ENCODE measurements around the gene SCAF4. TPM values are rescaled to one million over a fixed set of nuclear protein-coding genes. Genes with fewer than 3 reads are reported as not detected.

SCAF4 gene
- total and polyA plus RNA-seq, 2 of the 8 experiments (the other 6 are each of a cell fraction or from before 2014, with no cell fraction given): 28.9 to 55.1 TPM

GRCh38 chr21:31623664-31624063 is 108.3 kb downstream of the SCAF4 start:
- H3K36me3 ChIP-seq (ENCODE audit: control insufficient read depth in 2 of 4, insufficient read depth in 4 of 4, low read length in 3 of 4): no peaks in the 10 kb centered on the region
- no peak overlapping the region for H4K8ac ChIP-seq (ENCODE audit: extremely low read depth, insufficient read depth, low read length)
- H3K9me3 ChIP-seq (ENCODE audit: insufficient read depth in 2 of 2, low read depth in 1 of 2, low read length in 1 of 2): no peaks in the 10 kb centered on the region; a peak in 1 of 4 replicates
- 0 out of 2 replicates have a peak overlapping the region, but pooled peaks have one; percentile 42 for H2AFZ ChIP-seq (ENCODE audit: low read length)
- no peak overlapping the region for H3K18ac ChIP-seq (ENCODE audit: extremely low read depth, low read length)
- no peak overlapping the region for H2BK5ac ChIP-seq (ENCODE audit: low read depth, low read length)
- POLR2A ChIA-PET (ENCODE audit: partially characterized antibody): interaction anchor here (0.9 kb wide), 1 partner anchor 21 kb away, joined by 3 read pairs; no protein-coding TSS in a partner anchor
- FAIRE-seq: peak; percentile 62
- H2BK20ac ChIP-seq (ENCODE audit: low read length): no peak overlapping the region
- 74% methylated on average over 6 of the region's 6 CpGs; no CpG with 5 or more reads in 1 of the 2 experiments for WGBS, 2 experiments (ENCODE audit: extremely low coverage in 1 of 2, insufficient coverage in 1 of 2, insufficient read length in 1 of 2, insufficient replicate concordance in 2 of 2, low coverage in 1 of 2, low lambda C conversion rate in 2 of 2, missing lambda C conversion rate in 1 of 2)
- H2BK120ac ChIP-seq (replicated peaks; ENCODE audit: low read depth, low read length): no peak overlapping the region
- CTCF ChIA-PET (ENCODE audit: partially characterized antibody): interaction anchor here (0.6 to 2.4 kb wide), 25 partner anchors 9 to 524 kb away, joined by 3 to 14 read pairs (median 4); no protein-coding TSS in a partner anchor
- no peaks in the 10 kb centered on the region for H3K79me2 ChIP-seq (ENCODE audit: control insufficient read depth in 1 of 2, insufficient read depth in 2 of 2, low read length in 2 of 2)
- no peak overlapping the region for H3K23ac ChIP-seq (ENCODE audit: insufficient read length)
- H3K79me1 ChIP-seq (ENCODE audit: low read depth, low read length): no peaks in the 10 kb centered on the region
- no peak overlapping the region for H4K5ac ChIP-seq (ENCODE audit: insufficient read length, low read depth, low read length)
- no peak overlapping the region for H3K4ac ChIP-seq (replicated peaks; ENCODE audit: insufficient read length, low read depth, low read length)
- H2BK15ac ChIP-seq (ENCODE audit: low read length): no peak overlapping the region
- H3K14ac ChIP-seq (ENCODE audit: insufficient read length): no peak overlapping the region
- H3K27me3 ChIP-seq (replicated peaks in 1 of 4; ENCODE audit: control insufficient read depth in 3 of 4, extremely low read depth in 1 of 4, insufficient read depth in 3 of 4, low read length in 3 of 4): no peaks in the 10 kb centered on the region
- H4K20me1 ChIP-seq (replicated peaks in 1 of 2; ENCODE audit: control insufficient read depth in 1 of 2, insufficient read depth in 2 of 2, low read length in 2 of 2): no peaks in the 10 kb centered on the region
- H4K91ac ChIP-seq (replicated peaks; ENCODE audit: insufficient read length, low read length): no peak overlapping the region
- no peak for TF ChIP-seq MAX (IDR thresholded peaks at IDR 0.05)
- peak; percentile 33 to 58 for TF ChIP-seq RAD21 (IDR thresholded peaks at IDR 0.05 in 1 of 2, conservative IDR thresholded peaks at IDR 0.05 in 1 of 2; ENCODE audit: low read depth in 2 of 2, low read length in 2 of 2)
- peak; percentile 10 to 40 (median 31) for TF ChIP-seq CTCF (IDR thresholded peaks at IDR 0.05; ENCODE audit: control extremely low read depth in 1 of 3, insufficient read depth in 1 of 3, low read depth in 1 of 3, low read length in 3 of 3)
- no peak overlapping the region for H3K4me3 ChIP-seq (ENCODE audit: extremely low read depth in 1 of 4, insufficient read depth in 2 of 4, low read depth in 3 of 4, low read length in 4 of 4)
- no peaks in the 10 kb centered on the region for H3K23me2 ChIP-seq (ENCODE audit: low read depth, low read length)
- no peak overlapping the region for H3K56ac ChIP-seq (replicated peaks; ENCODE audit: insufficient read length, low read depth, low read length)
- H3K4me1 ChIP-seq (replicated peaks in 1 of 4; ENCODE audit: control insufficient read depth in 3 of 4, insufficient read depth in 4 of 4, low read length in 3 of 4): no peaks in the 10 kb centered on the region
- H2AK5ac ChIP-seq (ENCODE audit: low read depth, low read length): no peak overlapping the region
- H3K27ac ChIP-seq (ENCODE audit: low read depth, low read length): no peak overlapping the region
- H3K4me2 ChIP-seq (ENCODE audit: insufficient read depth in 1 of 2, low read depth in 2 of 2, low read length in 2 of 2): no peak overlapping the region
- H3K9ac ChIP-seq (replicated peaks in 1 of 4; ENCODE audit: extremely low read depth in 1 of 4, low read depth in 3 of 4, low read length in 3 of 4): no peak overlapping the region
- H2BK12ac ChIP-seq (ENCODE audit: low read depth, low read length): no peak overlapping the region
- DNase-seq (ENCODE audit: low read depth in 1 of 2, low spot score in 2 of 2): no peak
